ENCODE measurements around the gene ACAD10.
"Not testable (repeated sequence)": the region's sequence is repeated elsewhere in the genome, so short reads cannot be mapped to it uniquely, and the experiment has no call there.

ACAD10 gene

GRCh38 chr12:111699962-111700361 lies 14.1 kb downstream of the ACAD10 start:
- in situ Hi-C loops (cut with HindIII; ENCODE audit: low sequenced_read_pairs) = no loop called here
- DNase-seq (ENCODE audit: low read depth, low spot score) = no peak

DNA sequence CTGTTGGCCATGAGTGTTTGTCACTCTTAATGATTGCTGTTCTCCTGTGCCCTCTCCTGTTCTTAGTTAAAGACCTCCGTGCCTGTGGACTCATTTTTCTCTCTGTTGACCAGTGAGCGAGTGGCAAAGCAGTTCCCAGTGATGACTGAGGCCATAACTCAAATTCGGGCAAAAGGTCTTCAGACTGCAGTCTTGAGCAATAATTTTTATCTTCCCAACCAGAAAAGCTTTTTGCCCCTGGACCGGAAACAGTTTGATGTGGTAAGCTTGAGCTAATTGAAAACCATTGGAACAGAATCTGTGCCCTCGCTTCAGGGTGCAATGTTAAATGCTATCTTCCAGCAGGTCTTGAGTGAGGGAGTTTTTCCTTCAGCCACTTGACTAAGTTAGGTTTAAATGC lies 19.8 kb downstream of the ACAD10 start:
- in situ Hi-C loops (cut with HindIII; ENCODE audit: low sequenced_read_pairs) = no loop called here
- H3K4me3 ChIP-seq (ENCODE audit: low read depth, low read length) = no peak overlapping the region
- TF ChIP-seq CTCF (IDR thresholded peaks at IDR 0.05; ENCODE audit: low read depth, low read length) = no peak
- DNase-seq (ENCODE audit: low read depth, low spot score) = no peak

More at GRCh38 chr12:111699962-111700361, 14.1 kb downstream of the ACAD10 start:
- no peak overlapping the region for H3K4me3 ChIP-seq (ENCODE audit: low read depth, low read length)
- no peak for TF ChIP-seq CTCF (IDR thresholded peaks at IDR 0.05; ENCODE audit: low read depth, low read length)

DNA sequence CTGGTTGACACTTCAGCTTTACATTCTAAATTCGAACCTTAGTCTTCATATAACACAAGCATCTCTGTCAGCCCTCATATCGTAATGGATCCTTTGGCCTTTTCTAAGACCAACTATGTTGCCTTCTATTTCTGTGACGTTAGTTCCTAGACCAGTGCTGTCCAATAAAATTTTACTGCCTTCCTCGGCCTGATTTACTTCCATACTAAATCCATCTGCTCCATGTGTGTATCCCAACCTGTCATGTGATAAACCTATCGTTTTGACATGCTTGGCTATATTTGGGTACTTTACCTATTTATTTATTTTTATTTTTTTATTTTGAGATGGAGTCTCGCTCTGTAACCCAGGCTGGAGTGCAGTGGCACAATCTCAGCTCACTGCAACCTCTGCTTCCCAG lies 20.3 kb downstream of the ACAD10 start:
- H3K4me3 ChIP-seq (ENCODE audit: low read depth, low read length) = no peak overlapping the region
- DNase-seq (ENCODE audit: low read depth, low spot score) = no peak
- TF ChIP-seq CTCF (IDR thresholded peaks at IDR 0.05; ENCODE audit: low read depth, low read length) = no peak
- in situ Hi-C loops (cut with HindIII; ENCODE audit: low sequenced_read_pairs) = no loop called here

- in situ Hi-C loops (cut with HindIII; ENCODE audit: low sequenced_read_pairs) = no loop called here
- peak; percentile 10 for DNase-seq (ENCODE audit: low read depth, low spot score)
- TF ChIP-seq CTCF (IDR thresholded peaks at IDR 0.05; ENCODE audit: low read depth, low read length) = no peak
- H3K4me3 ChIP-seq (ENCODE audit: low read depth, low read length) = no peak overlapping the region
These were observed 29.4 kb downstream of the ACAD10 start for GRCh38 chr12:111715279-111715678.

GRCh38 chr12:111719316-111719715 lies 33.5 kb downstream of the ACAD10 start:
- H3K4me3 ChIP-seq (ENCODE audit: low read depth, low read length); in situ Hi-C loops (cut with HindIII; ENCODE audit: low sequenced_read_pairs); DNase-seq (ENCODE audit: low read depth, low spot score): not testable (repeated sequence)

- in situ Hi-C loops (cut with HindIII; ENCODE audit: low sequenced_read_pairs) = no loop called here
- no peak overlapping the region for H3K4me3 ChIP-seq (ENCODE audit: low read depth, low read length)
- DNase-seq (ENCODE audit: low read depth, low spot score) = no peak
- no peak for TF ChIP-seq CTCF (IDR thresholded peaks at IDR 0.05; ENCODE audit: low read depth, low read length)
These were observed 34.6 kb downstream of the ACAD10 start for GRCh38 chr12:111720457-111720856.

DNA sequence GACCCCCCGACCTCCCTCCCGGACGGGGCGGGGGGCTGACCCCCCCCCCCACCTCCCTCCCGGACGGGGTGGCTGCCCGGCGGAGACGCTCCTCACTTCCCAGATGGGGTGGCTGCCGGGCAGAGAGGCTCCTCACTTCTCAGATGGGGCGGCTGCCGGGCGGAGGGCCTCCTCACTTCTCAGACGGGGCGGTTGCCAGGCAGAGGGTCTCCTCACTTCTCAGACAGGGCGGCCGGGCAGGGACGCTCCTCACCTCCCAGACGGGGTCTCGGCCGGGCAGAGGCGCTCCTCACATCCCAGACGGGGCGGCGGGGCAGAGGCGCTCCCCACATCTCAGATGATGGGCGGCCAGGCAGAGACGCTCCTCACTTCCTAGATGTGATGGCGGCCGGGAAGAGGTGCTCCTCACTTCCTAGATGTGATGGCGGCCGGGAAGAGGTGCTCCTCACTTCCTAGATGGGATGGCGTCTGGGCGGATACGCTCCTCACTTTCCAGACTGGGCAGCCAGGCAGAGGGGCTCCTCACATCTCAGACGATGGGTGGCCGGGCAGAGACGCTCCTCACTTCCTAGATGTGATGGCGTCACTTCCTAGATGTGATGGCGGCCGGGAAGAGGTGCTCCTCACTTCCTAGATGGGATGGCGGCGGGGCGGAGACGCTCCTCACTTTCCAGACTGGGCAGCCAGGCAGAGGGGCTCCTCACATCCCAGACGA lies 38.0 kb downstream of the ACAD10 start:
- H3K4me3 ChIP-seq (ENCODE audit: low read depth, low read length); DNase-seq (ENCODE audit: low read depth, low spot score); in situ Hi-C loops (cut with HindIII; ENCODE audit: low sequenced_read_pairs): not testable (repeated sequence)

GRCh38 chr12:111728795-111729194 lies 42.9 kb downstream of the ACAD10 start:
- in situ Hi-C loops (cut with HindIII; ENCODE audit: low sequenced_read_pairs) = no loop called here
- DNase-seq (ENCODE audit: low read depth, low spot score) = no peak
- TF ChIP-seq CTCF (IDR thresholded peaks at IDR 0.05; ENCODE audit: low read depth, low read length) = no peak
- H3K4me3 ChIP-seq (ENCODE audit: low read depth, low read length) = no peak overlapping the region

All from astrocyte of the spinal cord (primary cell).